GM18861 (cell line): Measurements from ENCODE around the gene KMT2B.
"Not testable (repeated sequence)": the region's sequence is repeated elsewhere in the genome, so short reads cannot be mapped to it uniquely, and the experiment has no call there.

Experiments
- ATAC-seq: cut with Tn5 transposase; IDR thresholded peaks from one replicate; pipeline ENCODE4 v1.9.1; 2021; ENCODE audit not compliant: unreplicated experiment

KMT2B gene

GRCh38 chr19:35710784-35711723 lies 6.7 kb upstream of the KMT2B start:
- peak; percentile 26 for ATAC-seq

GRCh38 chr19:35712567-35713505 lies 5.0 kb upstream of the KMT2B start:
- ATAC-seq, result no peak

GRCh38 chr19:35713506-35713850 lies 4.3 kb upstream of the KMT2B start:
- no peak for ATAC-seq

GRCh38 chr19:35713904-35714495 lies 3.8 kb upstream of the KMT2B start:
- ATAC-seq, result no peak

GRCh38 chr19:35714601-35715354 lies 3.0 kb upstream of the KMT2B start:
- no peak for ATAC-seq

- no peak for ATAC-seq
These were observed 2.4 kb upstream of the KMT2B start for GRCh38 chr19:35715355-35715809.

GRCh38 chr19:35715981-35716800 lies 1.6 kb upstream of the KMT2B start:
- ATAC-seq, result no peak

GRCh38 chr19:35716801-35717664 lies 770 bp upstream of the KMT2B start:
- peak; percentile 51 for ATAC-seq

- no peak for ATAC-seq
These were observed 690 bp downstream of the KMT2B start for GRCh38 chr19:35718345-35719041.

GRCh38 chr19:35719402-35720162 lies 1.8 kb downstream of the KMT2B start:
- no peak for ATAC-seq

GRCh38 chr19:35720163-35720524 lies 2.3 kb downstream of the KMT2B start:
- no peak for ATAC-seq

- ATAC-seq, result no peak
These were observed 2.8 kb downstream of the KMT2B start for GRCh38 chr19:35720648-35721047.

- ATAC-seq, result no peak
These were observed 3.6 kb downstream of the KMT2B start for GRCh38 chr19:35721374-35721773.

- ATAC-seq, result no peak
These were observed 4.7 kb downstream of the KMT2B start for GRCh38 chr19:35722461-35722860.

GRCh38 chr19:35722897-35723296 lies 5.1 kb downstream of the KMT2B start:
- ATAC-seq, result no peak

GRCh38 chr19:35723671-35724070 lies 5.9 kb downstream of the KMT2B start:
- no peak for ATAC-seq

- ATAC-seq, result not testable (repeated sequence)
These were observed 6.3 kb downstream of the KMT2B start for GRCh38 chr19:35724132-35724531.
